T47D (cell line): ENCODE measurements around the gene KAT7.

Experiments
- DNase-seq, 2 experiments: peaks; one replicate each; pipeline versions ENCODE4 v3.0.0 to v3.0.0-alpha.2; 2011 to 2012; ENCODE audit warnings: low read depth in 1 of 2, low spot score in 1 of 2
- JUND ChIP-seq: IDR thresholded peaks from 2 replicates; pipeline ENCODE4 v1.6.1; 2012; ENCODE audit warnings: low read depth
- in situ Hi-C: cut with HindIII; loops from 2 replicates; pipeline ENCODE4 v1.10.0; 2016; ENCODE audit warnings: low sequenced_read_pairs, low pct_unique_long_range_greater_than_20kb

The KAT7 gene

GRCh38 chr17:49875685-49876084, 87.2 kb downstream of the KAT7 start:
- no peak for TF ChIP-seq JUND
- in situ Hi-C loops = no loop called here
- DNase-seq = no peak

- no peak for DNase-seq
- TF ChIP-seq JUND = no peak
- in situ Hi-C loops = no loop called here
These were observed 90.7 kb downstream of the KAT7 start for GRCh38 chr17:49878931-49879904.

GRCh38 chr17:49880291-49881053, 92.0 kb downstream of the KAT7 start:
- DNase-seq = peak; percentile 93 to 97
- in situ Hi-C loops = no loop called here
- no peak for TF ChIP-seq JUND

GRCh38 chr17:49881054-49881402, 92.5 kb downstream of the KAT7 start:
- DNase-seq = no peak
- in situ Hi-C loops = no loop called here
- no peak for TF ChIP-seq JUND

- DNase-seq = no peak
- TF ChIP-seq JUND = no peak
- in situ Hi-C loops = no loop called here
These were observed 94.0 kb downstream of the KAT7 start for GRCh38 chr17:49882434-49882833.
